HG03565 (cell line): ENCODE data around the gene CLEC11A.

Experiments
- ATAC-seq: cut with Tn5 transposase; IDR thresholded peaks from one replicate; pipeline ENCODE4 v1.9.1; 2021; ENCODE audit warnings: mild to moderate bottlenecking, moderate library complexity; ENCODE audit not compliant: unreplicated experiment

CLEC11A gene, protein sequence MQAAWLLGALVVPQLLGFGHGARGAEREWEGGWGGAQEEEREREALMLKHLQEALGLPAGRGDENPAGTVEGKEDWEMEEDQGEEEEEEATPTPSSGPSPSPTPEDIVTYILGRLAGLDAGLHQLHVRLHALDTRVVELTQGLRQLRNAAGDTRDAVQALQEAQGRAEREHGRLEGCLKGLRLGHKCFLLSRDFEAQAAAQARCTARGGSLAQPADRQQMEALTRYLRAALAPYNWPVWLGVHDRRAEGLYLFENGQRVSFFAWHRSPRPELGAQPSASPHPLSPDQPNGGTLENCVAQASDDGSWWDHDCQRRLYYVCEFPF

DNA sequence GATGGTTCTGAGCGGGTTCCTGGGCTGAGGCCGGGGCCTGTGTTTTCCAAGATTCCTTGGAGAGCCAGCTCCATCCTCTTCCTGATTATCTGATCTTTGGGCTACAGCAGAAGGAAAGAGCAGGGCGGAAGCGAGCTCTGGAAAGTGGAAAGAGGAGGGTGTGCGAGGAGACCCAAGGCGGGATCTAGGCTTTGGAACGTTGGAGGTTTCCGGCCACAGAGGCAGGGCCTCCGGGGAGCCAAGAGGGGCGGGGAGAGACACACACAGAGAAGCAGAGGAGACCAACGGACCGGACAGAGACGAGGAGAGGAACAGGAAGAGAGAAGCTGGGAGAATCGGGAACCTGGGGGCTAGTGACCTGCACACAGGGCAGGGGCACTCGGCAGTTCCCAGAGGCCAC is at the start of gene CLEC11A:
TSS of gene CLEC11A (plus strand) at position 296 of the 400 bp plus-strand sequence. CDS start 162 bp downstream, outside the sequence.
- ATAC-seq, result no peak

DNA sequence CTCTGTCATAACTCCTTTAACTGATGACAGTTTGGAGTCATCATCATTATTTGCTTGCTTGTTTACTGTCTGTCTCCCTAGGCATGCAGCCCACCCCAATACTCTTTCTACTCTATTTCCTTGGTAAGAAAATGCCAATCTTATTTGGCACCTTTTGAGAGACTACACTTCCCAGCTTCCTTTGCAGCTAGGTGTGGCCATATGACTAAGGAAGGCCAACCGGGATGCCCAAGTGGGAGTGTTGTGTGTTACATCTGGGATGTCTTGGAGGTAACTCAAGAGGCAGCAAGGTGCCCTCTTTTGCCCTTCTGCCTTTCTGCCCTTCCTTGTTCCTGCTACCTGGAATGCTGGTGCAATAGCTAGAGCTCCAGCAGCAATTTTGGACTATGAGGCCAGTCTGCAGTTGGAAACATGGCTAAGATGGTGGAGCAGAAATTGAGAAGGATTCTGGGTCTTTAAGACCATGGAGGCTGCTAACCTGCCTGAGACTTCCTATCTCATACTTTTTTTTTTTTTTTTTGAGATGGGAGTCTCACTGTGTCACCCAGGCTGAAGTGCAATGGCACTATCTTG is 46.5 kb upstream of the CLEC11A start:
- ATAC-seq, result no peak

DNA sequence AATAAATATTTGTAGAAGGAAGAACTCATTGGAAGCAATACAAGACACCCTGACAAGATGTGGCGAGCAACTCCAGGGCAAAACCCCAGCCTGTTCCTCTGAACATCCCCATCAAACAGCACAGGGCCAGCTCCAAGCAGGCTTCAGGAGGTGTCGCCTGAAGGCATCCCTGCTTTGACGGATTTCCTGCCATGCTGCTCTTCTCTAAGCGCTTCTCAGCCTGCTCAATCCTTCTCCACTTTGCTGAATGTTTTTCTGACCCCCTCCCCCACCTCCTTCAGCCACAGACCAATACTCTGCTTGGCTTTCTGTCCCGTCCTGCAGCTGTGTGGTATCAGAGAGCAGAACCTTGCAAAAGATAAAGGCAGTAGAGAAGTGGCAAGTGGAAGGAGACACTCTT is 45.5 kb upstream of the CLEC11A start:
- no peak for ATAC-seq

DNA sequence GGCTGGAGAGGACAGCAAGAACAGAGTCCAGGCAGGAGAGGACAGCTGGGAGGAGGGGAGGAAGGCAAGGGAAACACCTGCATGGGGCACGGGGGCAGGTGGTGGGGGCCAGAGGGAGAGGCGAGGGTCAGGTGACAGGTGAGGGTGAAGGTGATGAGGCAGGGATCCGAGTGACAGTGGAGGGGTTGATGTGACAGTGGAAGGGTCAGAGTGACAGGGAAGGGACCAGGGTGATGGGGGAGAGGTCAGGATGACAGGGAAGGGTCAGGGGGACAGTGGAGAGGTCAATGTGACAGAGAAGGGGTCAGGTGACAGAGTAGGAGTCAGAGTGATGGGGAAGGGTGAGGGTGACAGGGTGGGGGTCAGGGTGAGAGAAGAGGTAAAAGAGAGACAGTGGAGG is 44.8 kb upstream of the CLEC11A start:
- ATAC-seq, result no peak

DNA sequence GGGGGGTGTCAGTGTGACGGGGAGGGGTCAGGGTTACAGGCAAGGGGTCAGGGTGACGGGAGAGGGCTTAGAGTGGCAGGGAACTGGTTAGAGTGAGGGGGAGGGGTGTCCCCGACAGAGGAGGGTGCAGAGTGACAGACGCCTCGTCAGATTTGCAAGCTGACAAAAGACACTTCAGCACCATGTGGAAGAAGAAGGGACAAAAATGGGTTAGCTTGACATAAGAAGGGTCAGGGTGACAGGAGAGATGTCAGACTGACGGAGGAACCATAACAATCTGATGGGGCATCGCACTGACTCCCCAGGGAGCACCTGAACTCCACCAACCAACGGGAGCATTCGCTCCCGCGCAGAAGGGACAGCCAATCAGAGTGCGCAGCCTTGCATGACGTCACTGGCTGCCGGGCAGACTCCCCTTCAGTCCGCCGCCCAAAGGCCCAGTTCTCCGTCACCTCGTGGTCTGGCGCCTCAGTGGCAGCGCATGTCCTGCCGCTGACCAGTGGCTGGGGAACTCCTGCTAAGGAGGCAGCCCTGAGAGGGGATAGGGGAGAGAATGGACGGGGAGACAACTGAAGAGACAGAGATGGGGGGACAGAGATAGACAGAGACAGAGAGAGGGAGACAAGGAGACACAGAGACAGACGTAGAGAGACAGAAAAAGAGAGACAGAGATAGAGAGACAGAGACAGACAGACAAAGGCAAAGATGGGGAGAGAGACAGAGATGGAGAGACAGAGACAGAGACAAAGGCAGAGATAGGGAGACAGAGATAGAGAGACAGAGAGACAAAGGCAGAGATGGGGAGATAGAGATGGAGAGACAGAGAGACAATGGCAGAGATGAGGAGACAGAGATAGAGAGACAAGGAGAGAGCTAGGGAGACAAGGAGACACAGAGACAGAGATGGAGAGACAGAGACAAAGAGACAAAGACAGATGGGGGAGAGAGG is 43.7 kb upstream of the CLEC11A start:
- ATAC-seq, result no peak

DNA sequence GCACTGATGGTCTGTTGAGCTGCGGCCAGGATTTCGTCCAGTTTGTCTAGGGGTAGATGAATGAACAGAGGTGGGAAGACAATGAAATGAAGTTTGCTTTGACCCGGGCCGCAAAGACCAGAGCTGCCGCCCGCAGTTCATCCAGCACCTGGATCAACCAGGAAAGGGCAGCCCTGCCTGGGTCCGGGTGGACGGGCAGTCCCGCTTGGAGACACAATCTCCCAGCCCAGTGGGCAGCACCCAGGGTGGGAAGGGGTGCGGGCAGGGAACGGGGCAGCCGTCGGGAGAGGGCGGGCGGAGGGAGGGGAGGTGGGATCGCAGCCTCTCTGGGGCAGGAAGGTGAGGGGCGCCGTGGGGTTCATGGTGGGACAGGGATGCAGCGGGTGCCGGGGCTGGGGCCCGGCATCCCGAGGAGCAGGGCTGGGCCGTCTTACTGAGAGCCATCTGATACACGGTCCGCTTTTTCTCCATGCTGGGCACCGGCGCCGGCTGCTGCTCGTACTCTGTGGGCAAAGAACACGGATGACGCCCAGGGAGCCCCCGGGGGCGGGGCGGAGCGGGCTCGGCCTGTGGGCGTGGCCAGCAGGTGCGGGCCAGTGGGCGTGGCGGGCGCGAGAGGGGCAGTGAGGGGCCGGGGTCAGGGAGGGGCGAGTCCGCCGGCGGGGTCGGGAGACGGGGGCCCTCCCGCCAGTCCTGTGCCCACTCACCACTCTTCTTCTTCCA is 36.7 kb upstream of the CLEC11A start:
- no peak for ATAC-seq

DNA sequence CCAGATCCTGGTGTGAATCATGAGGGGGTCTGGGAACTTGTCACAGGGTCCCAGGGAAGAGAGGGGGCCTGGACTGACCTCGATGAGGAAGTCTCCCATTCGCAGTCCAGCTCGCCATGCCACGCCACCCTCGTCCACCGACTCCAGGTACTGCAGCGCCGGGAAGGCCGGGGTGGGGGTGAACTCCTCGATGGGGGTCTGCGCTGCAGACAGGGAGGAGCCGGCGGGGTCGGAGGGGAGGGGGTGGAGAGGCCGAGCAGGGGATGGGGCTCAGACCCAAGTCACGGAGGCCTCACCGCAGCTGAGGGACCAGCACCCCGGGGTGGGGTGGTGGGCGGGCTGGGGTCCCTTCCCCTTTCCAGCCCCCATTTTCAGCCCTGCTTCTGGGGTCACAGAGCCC is 34.4 kb upstream of the CLEC11A start:
- no peak for ATAC-seq

DNA sequence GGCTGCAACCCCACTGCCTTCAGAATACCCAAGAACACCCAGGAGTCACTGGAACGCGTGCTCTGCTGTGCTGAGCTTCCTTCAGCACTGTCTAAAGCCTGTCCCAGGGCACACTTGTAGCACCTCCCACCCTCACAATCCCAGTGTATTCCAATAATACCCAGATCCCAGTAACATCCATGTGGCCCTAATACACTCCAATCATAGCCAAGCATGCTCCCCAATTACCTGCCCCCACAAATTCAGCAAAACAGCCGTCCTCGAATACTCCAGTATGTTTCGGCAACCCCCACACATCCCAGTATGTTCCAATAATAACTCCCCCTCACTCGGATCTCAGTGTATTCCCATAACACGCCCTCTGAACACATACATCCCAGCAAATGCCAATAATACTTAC is 32.7 kb upstream of the CLEC11A start:
- no peak for ATAC-seq

DNA sequence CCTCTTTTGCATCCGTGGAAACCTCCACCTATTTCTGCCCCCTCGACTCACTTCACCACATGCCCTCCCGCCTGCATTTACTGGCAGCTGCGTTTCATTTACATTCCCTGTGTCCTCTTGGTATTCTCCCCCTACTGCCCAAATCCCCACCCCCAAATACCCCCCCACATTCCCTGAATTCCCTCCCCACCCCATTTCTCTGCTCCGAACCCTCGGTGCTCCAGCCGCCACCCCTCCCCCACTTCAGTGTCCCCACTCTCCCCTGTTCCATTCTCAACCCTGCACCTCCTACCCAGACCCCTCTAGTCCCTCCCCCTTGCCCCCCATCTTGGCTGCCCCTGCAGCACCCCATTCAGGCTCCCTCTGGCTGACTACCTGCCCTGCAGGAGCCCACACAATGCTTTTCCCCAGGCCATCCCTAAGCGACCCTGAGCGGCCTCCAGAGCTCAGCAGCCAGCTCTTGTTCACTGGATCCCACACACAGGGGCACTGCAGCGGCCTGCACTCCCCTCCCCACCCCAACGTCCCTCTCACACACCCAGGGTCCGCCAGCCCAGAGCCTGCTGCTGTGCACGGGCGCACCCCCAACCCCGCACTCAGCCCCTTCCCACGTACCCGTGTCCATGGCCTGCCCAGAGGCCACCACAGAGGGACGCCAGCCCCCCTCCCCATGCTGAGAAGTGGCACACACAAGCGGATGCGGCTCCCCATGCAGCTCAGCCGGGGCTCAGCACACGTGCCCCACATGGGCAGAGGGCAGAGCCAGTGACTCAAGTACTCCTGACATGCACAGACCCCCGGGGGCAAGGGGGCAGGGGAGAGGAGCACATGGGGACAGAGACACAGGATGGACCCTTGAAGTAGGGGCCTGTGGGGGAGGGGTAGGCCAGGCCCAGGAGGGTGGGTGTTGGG is 29.8 kb upstream of the CLEC11A start:
- no peak for ATAC-seq

DNA sequence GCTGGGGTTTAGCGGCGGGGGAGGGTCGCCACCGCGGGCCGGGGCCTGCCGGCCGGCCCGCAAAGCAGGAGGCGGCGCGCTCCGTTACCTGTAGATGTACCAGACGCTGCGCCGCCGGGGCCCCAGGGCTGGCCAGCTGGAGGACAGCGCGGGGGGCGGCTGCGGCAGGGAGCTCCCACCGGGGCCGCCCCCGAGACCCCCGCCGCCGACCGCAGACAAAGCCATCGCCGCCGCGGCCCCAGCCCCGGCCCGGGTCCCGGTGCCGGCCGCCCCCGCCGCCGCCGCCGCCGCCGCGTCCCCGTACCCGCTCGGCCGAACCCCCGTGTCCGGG is 28.4 kb upstream of the CLEC11A start:
- ATAC-seq, result no peak

DNA sequence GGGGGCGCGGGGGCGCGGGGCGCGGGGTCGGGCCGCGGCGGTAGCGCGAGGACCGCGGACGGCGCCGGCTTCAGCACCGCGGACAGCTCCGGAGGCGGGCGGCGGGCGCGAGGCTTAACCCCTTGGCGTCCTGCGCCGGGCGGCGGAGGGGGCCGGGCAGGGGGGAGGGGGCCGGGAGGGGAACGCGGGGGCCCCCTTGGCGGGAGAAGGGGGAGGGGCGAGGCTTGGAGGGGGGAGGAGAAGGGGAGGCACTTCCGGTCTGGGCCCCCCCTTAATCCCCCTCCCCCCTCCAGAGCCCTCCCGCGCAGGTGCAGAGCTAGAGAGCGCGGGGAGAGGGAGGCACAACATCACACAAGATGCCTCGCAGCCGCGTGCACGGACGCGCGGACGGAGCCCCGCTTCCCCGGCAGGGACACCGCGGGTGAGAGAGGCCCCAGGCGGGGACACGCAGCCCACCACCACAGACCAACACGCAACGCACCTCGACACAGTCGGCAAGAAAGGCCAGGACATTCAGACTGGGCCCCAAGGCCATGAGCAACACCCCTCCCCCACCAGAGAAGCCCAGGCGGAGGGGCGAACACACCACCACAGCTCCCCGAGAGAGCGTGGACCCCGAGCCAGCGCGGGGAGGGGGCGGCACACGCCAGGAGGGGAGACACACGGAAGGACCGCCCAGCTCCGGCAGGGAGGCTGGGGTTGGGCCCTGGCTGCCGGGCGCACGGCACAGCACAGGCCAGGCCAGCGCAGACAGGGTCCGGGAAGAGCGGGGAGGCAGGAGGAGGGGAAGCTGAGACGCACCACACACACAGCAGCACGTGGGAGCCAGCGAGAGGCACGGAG is 27.7 kb upstream of the CLEC11A start:
- ATAC-seq, result no peak

DNA sequence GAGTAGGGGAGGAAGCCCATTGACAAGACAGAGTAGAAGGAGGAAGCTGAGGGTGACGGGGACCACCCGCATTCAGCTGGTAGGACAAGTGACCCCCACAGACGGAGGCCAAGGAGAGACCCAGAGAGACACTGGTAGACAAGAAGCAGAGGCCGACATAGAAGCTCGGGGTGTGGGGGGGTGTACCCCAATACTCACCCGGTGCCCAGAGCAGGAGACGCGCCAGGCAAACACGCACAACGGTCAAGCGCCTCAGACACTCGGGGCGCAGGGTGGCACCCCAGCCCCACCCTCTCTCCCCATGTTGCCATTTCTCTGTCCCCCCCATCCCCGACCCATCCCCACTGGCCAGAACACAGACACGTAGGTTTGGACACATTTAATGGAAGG is 27.1 kb upstream of the CLEC11A start:
- ATAC-seq, result no peak

DNA sequence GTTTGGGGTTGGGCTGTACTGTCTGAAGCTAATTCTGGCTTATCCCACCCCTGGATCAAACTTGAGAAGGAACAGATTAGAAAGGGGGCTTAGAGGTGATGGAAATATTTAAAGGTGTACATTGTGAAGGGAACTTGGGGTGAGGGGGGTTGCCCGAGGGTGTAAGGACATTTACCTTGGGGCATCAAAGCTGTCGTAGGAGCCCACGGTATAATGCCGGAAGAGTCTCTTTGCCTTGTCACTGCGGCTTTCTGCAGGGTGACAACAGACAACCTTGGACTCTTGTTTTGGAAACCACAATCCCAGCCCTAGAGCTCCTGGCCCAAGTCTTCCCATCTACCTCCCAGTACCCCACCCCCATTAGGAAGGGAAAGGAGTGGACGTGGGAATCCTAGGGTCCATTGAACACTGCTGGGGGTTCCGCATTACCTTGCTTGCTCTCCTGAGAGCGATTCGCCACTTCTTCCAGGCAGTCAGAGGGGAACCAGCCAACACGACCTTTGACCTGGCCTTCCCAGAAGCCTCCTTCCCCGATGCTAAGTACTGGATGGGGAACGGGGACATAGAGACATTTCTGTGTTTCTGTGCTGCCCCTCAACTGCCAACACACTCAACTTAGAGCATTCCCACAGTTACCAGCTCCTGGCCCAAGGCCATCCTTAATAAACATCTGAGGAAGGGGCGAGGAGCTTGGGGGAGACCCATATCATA is 25.6 kb upstream of the CLEC11A start:
- no peak for ATAC-seq

DNA sequence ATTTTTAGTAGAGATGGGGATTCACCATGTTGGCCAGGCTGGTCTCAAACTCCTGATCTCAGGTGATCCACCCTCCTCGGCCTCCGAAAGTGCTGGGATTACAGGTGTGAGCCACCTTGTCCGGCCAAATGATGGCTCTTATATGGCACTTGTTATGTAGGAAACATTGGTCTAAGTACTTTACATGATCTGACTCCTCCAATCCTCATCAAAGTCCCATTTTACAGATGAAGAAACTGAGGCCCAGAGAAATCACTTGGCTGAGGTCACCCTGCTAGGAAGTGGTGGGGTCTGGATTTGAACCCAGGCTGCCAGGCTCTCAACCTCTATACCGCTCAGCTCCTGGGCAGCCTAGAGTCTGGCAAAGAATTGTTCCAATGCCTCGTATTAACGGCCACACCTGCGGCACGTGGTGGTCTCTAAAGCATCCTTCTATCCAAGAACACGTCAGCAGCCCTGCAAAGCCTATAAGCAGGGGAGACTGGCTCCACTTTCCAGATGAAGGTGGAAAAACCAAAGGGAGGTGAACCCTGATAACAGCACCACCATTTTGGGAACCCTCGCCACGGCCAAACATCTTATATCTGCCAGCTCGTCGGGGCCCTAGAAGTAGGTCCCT is 21.7 kb upstream of the CLEC11A start:
- no peak for ATAC-seq

DNA sequence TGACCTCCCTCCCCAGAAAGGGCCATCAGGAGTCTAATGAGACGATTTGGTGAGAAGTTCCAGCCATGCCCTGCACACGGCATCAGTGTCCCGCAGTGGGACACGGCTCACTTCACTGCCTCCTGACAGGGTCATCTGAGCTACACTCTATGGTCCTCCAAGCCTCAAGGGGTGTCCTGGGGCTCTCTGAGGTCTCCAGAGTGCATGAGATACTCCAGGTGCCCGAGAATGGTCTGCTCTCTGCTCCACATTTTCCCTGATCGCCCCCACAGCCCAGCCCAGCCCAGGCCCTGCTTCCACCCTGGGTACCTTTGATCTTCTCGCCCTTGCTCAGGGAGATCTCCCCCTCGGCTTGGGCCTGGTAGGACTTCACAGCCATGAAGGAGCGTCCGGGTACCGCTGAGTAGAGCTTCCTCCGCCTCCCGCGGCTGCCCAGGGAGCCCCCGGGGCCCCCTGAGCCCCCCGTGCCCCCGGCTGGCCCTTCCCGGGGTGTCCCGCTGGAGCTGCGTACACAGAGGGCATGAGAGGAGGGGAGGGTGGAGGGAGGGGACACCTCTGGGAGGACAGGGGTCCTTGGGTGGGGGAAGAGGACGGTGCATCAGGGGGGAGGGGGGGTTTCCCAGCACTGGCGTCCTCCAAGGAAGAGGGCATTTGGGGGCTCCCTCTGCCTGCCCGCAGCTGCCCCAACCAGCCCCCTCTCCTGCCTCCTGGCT is 20.9 kb upstream of the CLEC11A start:
- ATAC-seq, result no peak

DNA sequence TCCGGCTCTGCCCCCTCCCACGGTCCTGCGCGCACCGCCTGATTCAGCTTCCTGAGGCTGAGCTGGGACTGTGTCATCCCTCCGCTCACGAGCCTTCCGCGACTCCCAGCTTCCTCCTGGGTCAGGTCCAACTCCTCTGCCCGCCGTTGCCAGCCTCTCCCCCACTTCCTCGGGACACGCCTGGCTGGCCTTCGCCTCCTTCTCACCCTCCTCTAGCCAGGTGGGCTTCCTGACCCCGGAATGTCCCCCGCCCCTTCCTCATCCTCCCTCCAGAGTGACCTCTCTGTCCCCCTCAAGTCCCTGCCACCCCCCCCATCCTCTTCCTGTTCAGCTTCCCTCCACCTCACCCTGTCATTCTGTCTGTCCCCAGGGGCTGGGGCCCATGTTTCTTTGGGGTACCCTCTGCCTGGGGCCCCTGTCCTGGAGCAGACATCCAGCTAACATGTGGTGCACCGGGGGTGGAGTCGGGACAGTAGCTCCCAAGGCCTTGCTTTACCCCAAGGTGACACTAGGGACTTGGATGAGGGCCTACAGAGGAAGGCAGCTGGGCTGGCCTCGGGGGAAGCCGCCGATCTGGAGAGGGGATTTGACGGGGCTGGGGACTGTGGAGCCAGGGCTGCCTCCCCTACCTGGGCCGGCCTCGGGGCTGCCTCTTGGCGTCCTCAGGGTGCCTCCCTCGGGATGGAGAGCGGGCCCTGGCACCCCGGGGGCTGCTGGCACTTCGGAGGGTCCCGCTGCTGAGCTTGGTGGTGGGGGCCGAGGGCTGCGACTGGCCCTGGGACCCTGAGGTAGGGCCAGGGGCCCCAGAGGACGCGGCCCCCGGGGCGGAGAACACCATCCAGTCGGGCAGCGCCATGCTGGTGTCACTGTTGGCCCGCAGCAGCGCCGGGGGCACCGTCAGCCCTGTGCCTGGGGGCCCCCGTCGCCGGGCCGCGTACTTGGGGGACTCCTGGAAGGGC is 20.0 kb upstream of the CLEC11A start:
- ATAC-seq, result no peak
